GM23338 (cell line): Measurements from ENCODE around the gene MEF2D. TPM values are rescaled to one million over a fixed set of nuclear protein-coding genes. Genes with fewer than 3 reads are reported as not detected.

ENCODE experiments used
- ATAC-seq: fragments of 200-7000 bp; cut with Tn5 transposase; 3 replicates; pipeline ENCODE4 v1.9.1; 2020
- DNase-seq: peaks from one replicate; pipeline ENCODE4 v3.0.0-alpha.2; 2015; ENCODE audit warnings: low spot score
- H2AFZ ChIP-seq: fragments of 200-600 bp; sonication (generic); 2 replicates; pipeline ENCODE4 v1.8.0; 2016; ENCODE audit warnings: antibody characterized with exemption, mild to moderate bottlenecking, moderate library complexity
- H3F3A ChIP-seq: fragments of 200-600 bp; sonication (generic); replicated peaks from 2 replicates; pipeline ENCODE4 v1.8.0; 2017; ENCODE audit warnings: antibody characterized with exemption, mixed run types, low read depth
- H3K27ac ChIP-seq: fragments of 200-600 bp; sonication (generic); 2 replicates; pipeline ENCODE4 v1.6.1; 2016; ENCODE audit warnings: low read depth
- H3K27me3 ChIP-seq: fragments of 200-600 bp; sonication (generic); 2 replicates; pipeline ENCODE4 v1.8.0; 2016; ENCODE audit warnings: mild to moderate bottlenecking, mixed run types, moderate library complexity; ENCODE audit not compliant: insufficient read depth
- H3K36me3 ChIP-seq: fragments of 200-600 bp; sonication (generic); 2 replicates; pipeline ENCODE4 v1.8.0; 2016; ENCODE audit warnings: mild to moderate bottlenecking; ENCODE audit not compliant: insufficient read depth
- H3K4me1 ChIP-seq: fragments of 200-600 bp; sonication (generic); 2 replicates; pipeline ENCODE4 v1.8.0; 2016; ENCODE audit warnings: mild to moderate bottlenecking, moderate library complexity; ENCODE audit not compliant: insufficient read depth
- H3K4me2 ChIP-seq: fragments of 200-600 bp; sonication (generic); 2 replicates; pipeline ENCODE4 v1.7.1; 2017; ENCODE audit warnings: mixed run types
- H3K4me3 ChIP-seq: fragments of 200-600 bp; sonication (generic); 2 replicates; pipeline ENCODE4 v1.6.1; 2016; ENCODE audit warnings: mixed run types
- H3K79me2 ChIP-seq: fragments of 200-600 bp; sonication (generic); replicated peaks from 2 replicates; pipeline ENCODE4 v1.8.0; 2017; ENCODE audit warnings: mild to moderate bottlenecking; ENCODE audit not compliant: insufficient read depth
- H3K9me2 ChIP-seq: fragments of 200-600 bp; sonication (generic); 2 replicates; pipeline ENCODE4 v1.8.0; 2017; ENCODE audit not compliant: insufficient read depth
- H4K20me1 ChIP-seq: fragments of 200-600 bp; sonication (generic); replicated peaks from 2 replicates; pipeline ENCODE4 v1.8.0; 2017; ENCODE audit warnings: mild to moderate bottlenecking; ENCODE audit not compliant: insufficient read depth
- H3K27ac Mint-ChIP-seq: 2 replicates; pipeline ENCODE4 v1.8.0; 2020; ENCODE audit warnings: inconsistent platforms, mild to moderate bottlenecking, moderate library complexity, mixed read lengths
- H3K27me3 Mint-ChIP-seq: 3 replicates; pipeline ENCODE4 v1.8.0; 2022; ENCODE audit warnings: low read depth, mild to moderate bottlenecking, moderate library complexity, mixed read lengths, inconsistent platforms; ENCODE audit not compliant: insufficient read depth, poor library complexity
- H3K36me3 Mint-ChIP-seq: 3 replicates; pipeline ENCODE4 v1.8.0; 2021; ENCODE audit warnings: low read depth, mild to moderate bottlenecking, inconsistent platforms, moderate library complexity, mixed read lengths
- H3K4me1 Mint-ChIP-seq: 3 replicates; pipeline ENCODE4 v1.8.0; 2020; ENCODE audit warnings: mild to moderate bottlenecking, inconsistent platforms, mixed read lengths
- H3K4me3 Mint-ChIP-seq: 3 replicates; pipeline ENCODE4 v1.8.0; 2021; ENCODE audit warnings: moderate library complexity, mild to moderate bottlenecking, inconsistent platforms, mixed read lengths
- H3K9me3 Mint-ChIP-seq: 3 replicates; pipeline ENCODE4 v1.8.0; 2020; ENCODE audit warnings: moderate library complexity, mild to moderate bottlenecking, inconsistent platforms, mixed read lengths
- CREB1 ChIP-seq: fragments of 250-450 bp; sonication (Bioruptor Pico); IDR thresholded peaks from 2 replicates; pipeline ENCODE4 v1.5.0; 2020; ENCODE audit warnings: low read depth, mild to moderate bottlenecking, moderate library complexity
- CTCF ChIP-seq, 2 experiments: fragments of 200-600 bp in 1 of 2; sonication (generic) in 1 of 2; conservative IDR thresholded peaks; 2 replicates each; pipeline versions ENCODE4 v1.5.1 to v1.6.1; 2016 to 2017; ENCODE audit warnings: antibody characterized with exemption in 2 of 2, low read depth in 2 of 2, mild to moderate bottlenecking in 2 of 2, moderate library complexity in 1 of 2
- ETS1 ChIP-seq: IDR thresholded peaks from 2 replicates; pipeline ENCODE4 v1.6.1; 2016; ENCODE audit warnings: antibody characterized with exemption
- EZH2 ChIP-seq: fragments of 200-600 bp; sonication (generic); IDR thresholded peaks from one replicate; pipeline ENCODE4 v1.8.0; 2017; ENCODE audit warnings: antibody characterized with exemption, mild to moderate bottlenecking, low read depth; ENCODE audit not compliant: unreplicated experiment
- EZH2phosphoT487 ChIP-seq: fragments of 200-600 bp; sonication (generic); IDR thresholded peaks from one replicate; pipeline ENCODE4 v1.8.1; 2018; ENCODE audit warnings: antibody characterized with exemption; ENCODE audit not compliant: unreplicated experiment
- JUNB ChIP-seq: IDR thresholded peaks from one replicate; pipeline ENCODE4 v1.6.1; 2016; ENCODE audit warnings: antibody characterized with exemption; ENCODE audit not compliant: unreplicated experiment
- POLR2AphosphoS5 ChIP-seq: IDR thresholded peaks from 2 replicates; pipeline ENCODE4 v1.6.1; 2016; ENCODE audit warnings: antibody characterized with exemption, low read depth
- STAT1 ChIP-seq: IDR thresholded peaks from one replicate; pipeline ENCODE4 v1.6.1; 2016; ENCODE audit warnings: antibody characterized with exemption; ENCODE audit not compliant: unreplicated experiment
- ZNF114 ChIP-seq: fragments of 250-450 bp; sonication (Bioruptor Pico); IDR thresholded peaks from 2 replicates; pipeline ENCODE4 v1.5.0; 2020; ENCODE audit warnings: mild to moderate bottlenecking, moderate library complexity
- ZNF331 ChIP-seq: fragments of 250-450 bp; sonication (Bioruptor Pico); IDR thresholded peaks from 2 replicates; pipeline ENCODE4 v1.5.0; 2020; ENCODE audit warnings: low read depth, mild to moderate bottlenecking, moderate library complexity
- ZNF462 ChIP-seq: fragments of 250-450 bp; sonication (Bioruptor Pico); IDR thresholded peaks from 2 replicates; pipeline ENCODE4 v1.5.0; 2020; ENCODE audit warnings: mild to moderate bottlenecking, moderate library complexity
- polyA plus RNA-seq: library from polyadenylated mRNA; unstranded; fragments of >200 nt; fragmentation: Nextera tagmentation; extraction: Ambion mirVana; gene quantifications from 2 replicates; pipeline ENCODE4 v1.2.1, GENCODE V29; 2016
- total RNA-seq: library from RNA; depleted of rRNA; stranded (reverse); fragments of >200 nt; shearing (Covaris generic); gene quantifications from 2 replicates; pipeline ENCODE4 v1.2.3, GENCODE V29; 2014

MEF2D gene
- total and polyA plus RNA-seq, 2 experiments from 2014 or later, result 10.6 to 15.5 TPM

- TF ChIP-seq ETS1 (no peak), POLR2AphosphoS5 (no peak), ZNF114 (CRISPR knock-in tag) (no peak), JUNB (no peak)
Measured at GRCh38 chr1:156418416-156419070, 82.0 kb downstream of the MEF2D start (continued).

- Histone ChIP-seq H3K79me2 (no peaks in the 10 kb centered on the region), H3K4me3 (no peak overlapping the region), H3F3A (peaks cover 22% of the 10 kb centered on the region; the same call in 1 of the 2 replicates), H3K27ac (no peak overlapping the region), H3K36me3 (no peaks in the 10 kb centered on the region; the same call in 1 of the 2 replicates), H2AFZ (no peak overlapping the region), H3K4me1 (peaks cover 37% of the 10 kb centered on the region), H4K20me1 (peaks cover 9% of the 10 kb centered on the region; the same call in 1 of the 2 replicates), H3K9me2 (0 out of 2 replicates have a peak, but pooled peaks cover 2% of the 10 kb centered on the region), H3K4me2 (no peak overlapping the region), H3K27me3 (peaks cover 71% of the 10 kb centered on the region)
- ATAC-seq (no peak), DNase-seq (no peak)
- H3K36me3 Mint-ChIP-seq, result no peaks in the 10 kb centered on the region
- no peak overlapping the region for H3K4me3 Mint-ChIP-seq
- peaks cover 50% of the 10 kb centered on the region for H3K27me3 Mint-ChIP-seq
- TF ChIP-seq EZH2 (no peak), CREB1 (CRISPR knock-in tag) (no peak), ZNF331 (CRISPR knock-in tag) (no peak), ETS1 (no peak), EZH2phosphoT487 (no peak), ZNF462 (CRISPR knock-in tag) (no peak), STAT1 (no peak), ZNF114 (CRISPR knock-in tag) (no peak), CTCF (conservative IDR thresholded peaks at IDR 0.05; ENCODE audit: low read depth in 2 of 2) (no peak)
- peaks cover 38% of the 10 kb centered on the region for H3K4me1 Mint-ChIP-seq
- no peaks in the 10 kb centered on the region for H3K9me3 Mint-ChIP-seq
- no peak overlapping the region for H3K27ac Mint-ChIP-seq
Measured at GRCh38 chr1:156417401-156418020, 83.1 kb downstream of the MEF2D start.
